WTC11 (cell line): ENCODE data around the gene GRIA4. TPM values are rescaled to one million over a fixed set of nuclear protein-coding genes. Genes with fewer than 3 reads are reported as not detected.

Source experiments
- ATAC-seq: fragments of 200-7000 bp; cut with Tn5 transposase; 2 replicates; pipeline ENCODE4 v1.10.0; 2021; ENCODE audit warnings: mild to moderate bottlenecking, moderate library complexity
- CTCF ChIA-PET: fragments of 300-600 bp; sonication (Branson Sonifier 250); formaldehyde crosslinking; loops from one replicate; lab custom pipeline; 2021; ENCODE audit warnings: antibody characterized with exemption; lab: Charles Lee
- POLR2A ChIA-PET: fragments of 350-600 bp; sonication (Branson Sonifier 250); formaldehyde crosslinking; loops from one replicate; lab custom pipeline; 2021; ENCODE audit warnings: antibody characterized with exemption; lab: Charles Lee
- DNase-seq: peaks from one replicate; pipeline ENCODE4 v3.0.0; 2021; ENCODE audit warnings: low spot score
- H3K27ac Mint-ChIP-seq: 2 replicates; pipeline ENCODE4 v1.8.0; 2021; ENCODE audit warnings: mixed read lengths
- H3K27me3 Mint-ChIP-seq: 2 replicates; pipeline ENCODE4 v1.8.0; 2021; ENCODE audit warnings: low read depth, mild to moderate bottlenecking, moderate library complexity, mixed read lengths
- H3K36me3 Mint-ChIP-seq: 2 replicates; pipeline ENCODE4 v1.8.0; 2021; ENCODE audit warnings: mixed read lengths
- H3K4me1 Mint-ChIP-seq: 2 replicates; pipeline ENCODE4 v1.8.0; 2022; ENCODE audit warnings: mixed read lengths
- H3K4me3 Mint-ChIP-seq: 2 replicates; pipeline ENCODE4 v1.8.0; 2021; ENCODE audit warnings: mild to moderate bottlenecking, moderate library complexity, mixed read lengths
- H3K9me3 Mint-ChIP-seq: 2 replicates; pipeline ENCODE4 v1.8.0; 2021; ENCODE audit warnings: mixed read lengths
- AFF4 ChIP-seq: sonication (generic); formaldehyde crosslinking; IDR thresholded peaks from 2 replicates; pipeline ENCODE4 v1.8.1; 2023; ENCODE audit warnings: mild to moderate bottlenecking, missing genetic modification reagents, borderline replicate concordance
- CBFB ChIP-seq: sonication (generic); formaldehyde crosslinking; IDR thresholded peaks from 2 replicates; pipeline ENCODE4 v1.8.1; 2022; ENCODE audit warnings: mild to moderate bottlenecking, low read depth, missing genetic modification reagents
- CREB1 ChIP-seq: sonication (generic); formaldehyde crosslinking; IDR thresholded peaks from 2 replicates; pipeline ENCODE4 v1.8.0; 2023; ENCODE audit warnings: mild to moderate bottlenecking, missing genetic modification reagents
- CTCF ChIP-seq: fragments of 200-600 bp; IDR thresholded peaks from 2 replicates; pipeline ENCODE4 v1.8.0; 2022; ENCODE audit warnings: antibody characterized with exemption
- FOXJ3 ChIP-seq: sonication (generic); formaldehyde crosslinking; IDR thresholded peaks from 2 replicates; pipeline ENCODE4 v1.9.0; 2021; ENCODE audit warnings: missing genetic modification reagents, mild to moderate bottlenecking, borderline replicate concordance
- FOXP1 ChIP-seq: sonication (generic); formaldehyde crosslinking; IDR thresholded peaks from 2 replicates; pipeline ENCODE4 v1.8.0; 2022; ENCODE audit warnings: missing genetic modification reagents, mild to moderate bottlenecking, moderate library complexity, borderline replicate concordance
- GABPB1 ChIP-seq: sonication (generic); formaldehyde crosslinking; IDR thresholded peaks from 2 replicates; pipeline ENCODE4 v1.8.1; 2023; ENCODE audit warnings: mild to moderate bottlenecking, missing genetic modification reagents
- GRHL2 ChIP-seq: fragments of 250-450 bp; sonication (Bioruptor Pico); IDR thresholded peaks from 2 replicates; pipeline ENCODE4 v1.8.0; 2022; ENCODE audit warnings: mild to moderate bottlenecking, moderate library complexity; ENCODE audit not compliant: insufficient replicate concordance, severe bottlenecking
- HMGXB4 ChIP-seq: sonication (generic); formaldehyde crosslinking; IDR thresholded peaks from 2 replicates; pipeline ENCODE4 v1.8.1; 2023; ENCODE audit warnings: mild to moderate bottlenecking, moderate library complexity, missing genetic modification reagents
- IRF2 ChIP-seq: sonication (generic); formaldehyde crosslinking; IDR thresholded peaks from 2 replicates; pipeline ENCODE4 v1.8.0; 2022; ENCODE audit warnings: low read depth, missing genetic modification reagents, borderline replicate concordance
- KAT7 ChIP-seq: sonication (generic); formaldehyde crosslinking; IDR thresholded peaks from 2 replicates; pipeline ENCODE4 v1.8.1; 2023; ENCODE audit warnings: missing genetic modification reagents, mild to moderate bottlenecking, borderline replicate concordance
- NFATC4 ChIP-seq: fragments of 250-450 bp; sonication (Bioruptor Pico); IDR thresholded peaks from 2 replicates; pipeline ENCODE4 v1.9.0; 2021; ENCODE audit warnings: mild to moderate bottlenecking
- NFYB ChIP-seq: sonication (generic); formaldehyde crosslinking; conservative IDR thresholded peaks from 2 replicates; pipeline ENCODE4 v1.8.0; 2022; ENCODE audit warnings: low read depth, missing genetic modification reagents
- NR3C1 ChIP-seq: sonication (generic); formaldehyde crosslinking; conservative IDR thresholded peaks from 2 replicates; pipeline ENCODE4 v1.8.1; 2023; ENCODE audit warnings: low read depth, mild to moderate bottlenecking, missing genetic modification reagents
- OVOL2 ChIP-seq: fragments of 250-450 bp; sonication (Bioruptor Pico); IDR thresholded peaks from 2 replicates; pipeline ENCODE4 v1.9.0; 2021; ENCODE audit warnings: mild to moderate bottlenecking, borderline replicate concordance
- RELA ChIP-seq: sonication (generic); formaldehyde crosslinking; IDR thresholded peaks from 2 replicates; pipeline ENCODE4 v1.8.1; 2022; ENCODE audit warnings: missing genetic modification reagents, mild to moderate bottlenecking, borderline replicate concordance
- TCF7 ChIP-seq: sonication (generic); formaldehyde crosslinking; IDR thresholded peaks from 2 replicates; pipeline ENCODE4 v1.8.0; 2022; ENCODE audit warnings: mild to moderate bottlenecking, low read depth, missing genetic modification reagents, moderate library complexity
- ZBTB21 ChIP-seq: sonication (generic); formaldehyde crosslinking; IDR thresholded peaks from 2 replicates; pipeline ENCODE4 v1.8.1; 2023; ENCODE audit warnings: mild to moderate bottlenecking, missing genetic modification reagents, borderline replicate concordance
- ZNF121 ChIP-seq: sonication (generic); formaldehyde crosslinking; IDR thresholded peaks from 2 replicates; pipeline ENCODE4 v1.8.0; 2023; ENCODE audit warnings: missing genetic modification reagents
- ZNF232 ChIP-seq: sonication (generic); formaldehyde crosslinking; IDR thresholded peaks from 2 replicates; pipeline ENCODE4 v1.8.0; 2022; ENCODE audit warnings: mild to moderate bottlenecking, missing genetic modification reagents
- ZNF396 ChIP-seq: fragments of 250-450 bp; sonication (Bioruptor Pico); IDR thresholded peaks from 2 replicates; pipeline ENCODE4 v1.8.0; 2021; ENCODE audit warnings: mild to moderate bottlenecking, moderate library complexity, borderline replicate concordance
- ZNF423 ChIP-seq: fragments of 250-450 bp; sonication (Bioruptor Pico); IDR thresholded peaks from 2 replicates; pipeline ENCODE4 v2.1.2; 2022; ENCODE audit warnings: mild to moderate bottlenecking, moderate library complexity
- ZNF425 ChIP-seq: fragments of 250-450 bp; sonication (Bioruptor Pico); conservative IDR thresholded peaks from 2 replicates; pipeline ENCODE4 v1.9.0; 2021; ENCODE audit warnings: mild to moderate bottlenecking
- ZNF671 ChIP-seq: fragments of 250-450 bp; sonication (Bioruptor Pico); IDR thresholded peaks from 2 replicates; pipeline ENCODE4 v1.8.0; 2021; ENCODE audit warnings: mild to moderate bottlenecking
- total RNA-seq: library from RNA; stranded (reverse); gene quantifications from 3 replicates; pipeline ENCODE4 v1.2.3, GENCODE V29; 2021
- TF ChIP-seq, protein P1 (sequence below): sonication (generic); formaldehyde crosslinking; IDR thresholded peaks from 2 replicates; pipeline ENCODE4 v1.8.0; 2022; ENCODE audit warnings: mild to moderate bottlenecking, missing genetic modification reagents

GRIA4 gene
- total RNA-seq, 1 experiment from 2014 or later = 11.4 TPM

GRCh38 chr11:105774899-105775298, 165.0 kb downstream of the GRIA4 start:
- POLR2A ChIA-PET = no interaction called here
- CTCF ChIA-PET = no interaction called here
- TF ChIP-seq, protein P1, sequence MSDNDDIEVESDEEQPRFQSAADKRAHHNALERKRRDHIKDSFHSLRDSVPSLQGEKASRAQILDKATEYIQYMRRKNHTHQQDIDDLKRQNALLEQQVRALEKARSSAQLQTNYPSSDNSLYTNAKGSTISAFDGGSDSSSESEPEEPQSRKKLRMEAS (CRISPR knock-in tag) = no peak
- TF ChIP-seq FOXP1 (no peak), CREB1 (CRISPR knock-in tag) (no peak), ZNF121 (CRISPR knock-in tag) (no peak), OVOL2 (CRISPR knock-in tag) (no peak), NFATC4 (no peak)
- DNase-seq = no peak
- ATAC-seq = peak; percentile 69
- H3K27me3 Mint-ChIP-seq = no peaks in the 10 kb centered on the region
- no peak overlapping the region for H3K4me3 Mint-ChIP-seq
- H3K27ac Mint-ChIP-seq = peak overlapping the region; percentile 5; the same call in 1 of the 2 replicates
- peaks cover 5% of the 10 kb centered on the region; the same call in 1 of the 2 replicates for H3K4me1 Mint-ChIP-seq
- peaks cover 5% of the 10 kb centered on the region; the same call in 1 of the 2 replicates for H3K9me3 Mint-ChIP-seq
- no peaks in the 10 kb centered on the region for H3K36me3 Mint-ChIP-seq

- peaks cover 5% of the 10 kb centered on the region; the same call in 1 of the 2 replicates for H3K9me3 Mint-ChIP-seq
- H3K27ac Mint-ChIP-seq = no peak overlapping the region
- no peak for ATAC-seq
- no peaks in the 10 kb centered on the region for H3K36me3 Mint-ChIP-seq
- no peaks in the 10 kb centered on the region; the same call in 1 of the 2 replicates for H3K4me1 Mint-ChIP-seq
- no peaks in the 10 kb centered on the region for H3K27me3 Mint-ChIP-seq
- no peak overlapping the region for H3K4me3 Mint-ChIP-seq
- no peak for DNase-seq
- ChIA-PET POLR2A (no interaction called here), CTCF (no interaction called here)
- no peak for TF ChIP-seq ZNF232 (CRISPR knock-in tag)
- TF ChIP-seq AFF4 (CRISPR knock-in tag) = no peak
- TF ChIP-seq ZNF423 (CRISPR knock-in tag) = no peak
- TF ChIP-seq ZNF396 = no peak
- no peak for TF ChIP-seq NFYB (CRISPR knock-in tag)
- no peak for TF ChIP-seq GABPB1 (CRISPR knock-in tag)
- TF ChIP-seq TCF7 = no peak
- no peak for TF ChIP-seq ZNF671
- no peak for TF ChIP-seq ZBTB21 (CRISPR knock-in tag)
- no peak for TF ChIP-seq ZNF425 (CRISPR knock-in tag)
- no peak for TF ChIP-seq CTCF
- no peak for TF ChIP-seq FOXJ3 (CRISPR knock-in tag)
- TF ChIP-seq IRF2 = no peak
- no peak for TF ChIP-seq CBFB (CRISPR knock-in tag)
- TF ChIP-seq GRHL2 (CRISPR knock-in tag) = no peak
- no peak for TF ChIP-seq KAT7 (CRISPR knock-in tag)
- TF ChIP-seq NR3C1 (CRISPR knock-in tag) = no peak
- TF ChIP-seq HMGXB4 = no peak
- no peak for TF ChIP-seq RELA (CRISPR knock-in tag)
Measured at GRCh38 chr11:105780781-105781525, 171.1 kb downstream of the GRIA4 start.
